ENCODE data around the gene MYNN. TPM values are rescaled to one million over a fixed set of nuclear protein-coding genes. Genes with fewer than 3 reads are reported as not detected.

MYNN gene
- total and polyA plus RNA-seq, 2 experiments from 2014 or later: 12.8 to 16.7 TPM

GRCh38 chr3:169822540-169822939 lies 49.3 kb downstream of the MYNN start:
- no peak for TF ChIP-seq CTCF (IDR thresholded peaks at IDR 0.05; ENCODE audit: low read depth, low read length)
- Histone ChIP-seq H3K9me3 (ENCODE audit: low read depth) (no peaks in the 10 kb centered on the region), H3K27me3 (no peaks in the 10 kb centered on the region), H3K4me3 (no peak overlapping the region), H3K36me3 (no peaks in the 10 kb centered on the region), H3K4me1 (ENCODE audit: low read depth) (no peaks in the 10 kb centered on the region), H3K27ac (no peak overlapping the region)
- no peak for DNase-seq (ENCODE audit: low read depth in 1 of 2, low spot score in 1 of 2)

GRCh38 chr3:169822983-169823382 lies 49.8 kb downstream of the MYNN start:
- Histone ChIP-seq H3K4me3 (no peak overlapping the region), H3K4me1 (ENCODE audit: low read depth) (no peaks in the 10 kb centered on the region), H3K36me3 (no peaks in the 10 kb centered on the region), H3K9me3 (ENCODE audit: low read depth) (no peaks in the 10 kb centered on the region), H3K27ac (no peak overlapping the region), H3K27me3 (no peaks in the 10 kb centered on the region)
- DNase-seq (ENCODE audit: low read depth in 1 of 2, low spot score in 1 of 2): no peak
- TF ChIP-seq CTCF (IDR thresholded peaks at IDR 0.05; ENCODE audit: low read depth, low read length): no peak

GRCh38 chr3:169825316-169825715 lies 52.1 kb downstream of the MYNN start:
- no peak overlapping the region for H3K4me3 ChIP-seq
- TF ChIP-seq CTCF (IDR thresholded peaks at IDR 0.05; ENCODE audit: low read depth, low read length): no peak
- no peak for DNase-seq (ENCODE audit: low read depth in 1 of 2, low spot score in 1 of 2)
- H3K27ac ChIP-seq: no peak overlapping the region
- no peaks in the 10 kb centered on the region for H3K27me3 ChIP-seq
- H3K36me3 ChIP-seq: no peaks in the 10 kb centered on the region
- no peaks in the 10 kb centered on the region for H3K9me3 ChIP-seq (ENCODE audit: low read depth)
- no peaks in the 10 kb centered on the region for H3K4me1 ChIP-seq (ENCODE audit: low read depth)

GRCh38 chr3:169827712-169828111 lies 54.5 kb downstream of the MYNN start:
- H3K9me3 ChIP-seq (ENCODE audit: low read depth): no peaks in the 10 kb centered on the region
- no peak for TF ChIP-seq CTCF (IDR thresholded peaks at IDR 0.05; ENCODE audit: low read depth, low read length)

GRCh38 chr3:169835533-169835932 lies 62.3 kb downstream of the MYNN start:
- Histone ChIP-seq H3K9me3 (ENCODE audit: low read depth) (no peaks in the 10 kb centered on the region), H3K4me1 (ENCODE audit: low read depth) (no peaks in the 10 kb centered on the region), H3K27me3 (no peaks in the 10 kb centered on the region), H3K36me3 (no peaks in the 10 kb centered on the region), H3K4me3 (no peak overlapping the region), H3K27ac (no peak overlapping the region)
- no peak for DNase-seq (ENCODE audit: low read depth in 1 of 2, low spot score in 1 of 2)
- TF ChIP-seq CTCF (IDR thresholded peaks at IDR 0.05; ENCODE audit: low read depth, low read length): no peak

More at GRCh38 chr3:169827712-169828111, 54.5 kb downstream of the MYNN start:
- H3K4me3 ChIP-seq: no peak overlapping the region
- no peaks in the 10 kb centered on the region for H3K27me3 ChIP-seq
- H3K4me1 ChIP-seq (ENCODE audit: low read depth): no peaks in the 10 kb centered on the region
- DNase-seq (ENCODE audit: low read depth in 1 of 2, low spot score in 1 of 2): no peak
- H3K36me3 ChIP-seq: no peaks in the 10 kb centered on the region
- no peak overlapping the region for H3K27ac ChIP-seq
